NK-92 (cell line): ENCODE data around the gene APOC4.

ENCODE experiments used
- DNase-seq: peaks from one replicate; lab custom pipeline; 2025; ENCODE audit not compliant: unreplicated experiment; lab: John Stamatoyannopoulos, UW

APOC4 gene

DNA sequence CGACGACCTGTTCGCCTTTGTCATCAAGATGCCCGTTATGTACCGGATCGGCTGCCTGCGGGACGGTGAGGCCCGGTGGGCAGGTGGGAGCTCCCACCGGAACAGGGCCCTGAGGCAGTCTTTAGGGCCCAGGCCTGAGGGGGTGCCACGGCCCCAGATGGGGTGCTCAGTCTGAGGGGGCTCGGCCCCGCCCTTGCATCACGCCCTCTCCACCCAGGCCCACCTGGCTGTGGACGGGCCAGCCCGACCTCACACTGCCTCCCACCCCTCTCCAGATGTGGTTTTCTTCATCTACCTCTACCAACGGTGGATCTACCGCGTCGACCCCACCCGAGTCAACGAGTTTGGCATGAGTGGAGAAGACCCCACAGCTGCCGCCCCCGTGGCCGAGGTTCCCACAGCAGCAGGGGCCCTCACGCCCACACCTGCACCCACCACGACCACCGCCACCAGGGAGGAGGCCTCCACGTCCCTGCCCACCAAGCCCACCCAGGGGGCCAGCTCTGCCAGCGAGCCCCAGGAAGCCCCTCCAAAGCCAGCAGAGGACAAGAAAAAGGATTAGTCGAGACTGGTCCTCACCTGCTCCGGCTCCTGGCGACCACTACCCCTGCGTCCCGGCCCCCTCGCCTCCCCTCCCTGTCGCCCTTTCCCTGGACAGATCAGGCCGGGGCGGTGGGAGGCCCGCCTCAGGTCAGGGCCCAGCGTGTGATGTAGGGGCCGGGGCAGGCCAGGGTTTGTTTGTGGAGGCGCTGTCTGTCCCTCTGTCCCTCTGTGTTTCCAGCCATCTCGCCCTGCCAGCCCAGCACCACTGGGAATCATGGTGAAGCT is 50.5 kb downstream of the APOC4 start:
- DNase-seq, result no peak

DNA sequence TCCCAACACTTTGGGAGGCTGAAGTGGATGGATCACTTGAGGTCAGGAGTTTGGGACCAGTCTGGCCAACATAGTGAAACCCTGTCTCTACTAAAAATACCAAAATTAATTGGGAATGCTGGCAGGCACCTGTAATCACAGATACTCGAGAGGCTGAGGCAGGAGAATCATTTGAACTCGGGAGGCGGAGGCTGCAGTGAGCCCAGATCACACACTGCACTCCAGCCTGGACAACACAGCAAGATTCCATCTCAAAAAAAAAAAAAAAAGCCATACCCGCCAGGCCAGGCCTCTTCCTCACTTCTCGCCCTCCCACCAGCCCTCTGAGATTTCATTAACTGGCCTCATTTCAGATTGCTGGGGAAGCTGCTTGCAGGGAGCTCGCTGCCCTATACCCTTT is 51.5 kb downstream of the APOC4 start:
- DNase-seq, result no peak

- DNase-seq, result no peak
Observed at GRCh38 chr19:44993926-44994537, 52.0 kb downstream of the APOC4 start.
